Frontal cortex (tissue), 4 donors: ENCODE measurements around the gene GPRC5B. TPM values are rescaled to one million over a fixed set of nuclear protein-coding genes. Genes with fewer than 3 reads are reported as not detected.

Experiments used
- DNase-seq, 2 donors: peaks; one replicate each; pipeline ENCODE4 v3.0.0; 2012; ENCODE audit warnings: low spot score in 2 of 2
- FAIRE-seq: peaks from 2 replicates; lab custom pipeline; 2012; peaks lifted over from hg19 to GRCh38; lab: Jason Lieb, UNC
- total RNA-seq: library from RNA; depleted of rRNA; stranded (reverse); fragments of >200 nt; gene quantifications from one replicate; pipeline ENCODE4 v1.2.3, GENCODE V29; 2014
- donor health status: control.
- donor health status: control.
- donor health status: control.

The GPRC5B gene
- total RNA-seq, 1 donor from 2014 or later, result 35.1 TPM

DNA sequence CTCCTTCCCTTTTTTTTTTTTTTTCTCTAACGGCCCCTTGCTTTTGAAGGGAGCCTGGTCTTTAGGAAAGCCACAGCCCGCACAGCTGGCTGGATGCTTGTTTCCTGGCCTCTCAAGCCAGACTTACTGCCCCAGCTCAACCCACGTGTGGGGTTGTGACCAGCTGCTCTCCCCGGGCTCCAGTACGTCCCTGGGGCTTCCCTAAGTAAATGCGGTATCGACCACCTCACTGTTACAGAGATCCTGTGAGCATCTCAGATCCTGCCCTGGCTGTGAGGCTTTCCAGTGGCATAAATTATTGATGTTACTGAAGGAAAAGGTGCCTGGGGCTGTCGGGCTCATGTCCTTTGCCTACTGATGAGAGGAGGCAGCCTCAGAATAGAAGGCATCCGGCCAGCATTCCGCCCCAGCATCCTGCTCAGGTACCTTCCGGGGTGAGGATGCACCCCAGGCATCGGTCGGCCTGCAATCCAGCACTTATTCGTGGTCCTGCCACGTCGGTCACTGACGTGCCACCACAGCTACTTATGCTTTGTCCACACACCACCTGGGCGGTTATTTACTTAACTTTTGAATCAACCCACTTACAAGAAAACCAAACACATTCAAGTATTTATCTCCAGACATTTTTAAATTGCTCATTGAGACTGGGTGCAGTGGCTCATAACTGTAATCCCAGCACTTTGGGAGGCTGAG lies 9.6 kb downstream of the GPRC5B start:
- DNase-seq (no peak), FAIRE-seq (no peak)

DNA sequence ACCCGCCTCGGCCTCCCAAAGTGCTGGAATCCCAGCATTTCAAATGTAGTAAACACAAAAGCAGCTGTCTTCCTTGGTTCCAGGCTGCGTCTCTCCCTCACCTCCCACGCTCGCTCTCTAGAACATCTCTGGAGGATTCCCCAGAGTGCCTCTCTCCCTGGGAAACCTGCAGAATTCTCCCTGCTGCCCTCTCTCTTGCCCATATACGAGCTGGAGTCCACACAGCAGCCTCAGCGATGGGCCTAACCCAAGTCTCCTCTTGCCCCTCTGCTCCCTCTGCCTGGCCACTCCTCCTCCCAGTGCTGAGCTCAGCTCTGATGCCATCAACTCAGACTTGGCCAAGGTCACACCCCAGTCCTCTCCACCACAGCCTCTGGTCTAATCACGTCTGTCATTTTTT lies 10.6 kb downstream of the GPRC5B start:
- DNase-seq (no peak), FAIRE-seq (no peak)

DNA sequence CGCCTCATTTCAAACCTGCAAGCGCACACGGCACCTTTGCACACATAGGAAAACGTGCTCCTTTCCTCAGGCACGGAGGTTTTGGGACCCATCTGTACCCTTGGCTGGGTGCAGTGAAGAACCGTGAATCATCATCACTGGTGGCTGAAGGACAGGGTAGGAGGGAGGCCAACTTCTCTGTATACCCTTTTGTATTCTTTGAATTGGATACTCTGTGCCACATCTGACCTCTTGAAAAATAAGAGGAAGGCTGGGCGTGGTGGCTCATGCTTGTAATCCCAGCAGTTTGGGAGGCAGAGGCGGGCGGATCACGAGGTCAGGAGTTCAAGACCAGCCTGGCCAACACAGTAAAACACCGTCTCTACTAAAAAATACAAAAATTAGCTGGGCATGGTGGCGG lies 11.7 kb downstream of the GPRC5B start:
- FAIRE-seq (no peak), DNase-seq (no peak)

DNA sequence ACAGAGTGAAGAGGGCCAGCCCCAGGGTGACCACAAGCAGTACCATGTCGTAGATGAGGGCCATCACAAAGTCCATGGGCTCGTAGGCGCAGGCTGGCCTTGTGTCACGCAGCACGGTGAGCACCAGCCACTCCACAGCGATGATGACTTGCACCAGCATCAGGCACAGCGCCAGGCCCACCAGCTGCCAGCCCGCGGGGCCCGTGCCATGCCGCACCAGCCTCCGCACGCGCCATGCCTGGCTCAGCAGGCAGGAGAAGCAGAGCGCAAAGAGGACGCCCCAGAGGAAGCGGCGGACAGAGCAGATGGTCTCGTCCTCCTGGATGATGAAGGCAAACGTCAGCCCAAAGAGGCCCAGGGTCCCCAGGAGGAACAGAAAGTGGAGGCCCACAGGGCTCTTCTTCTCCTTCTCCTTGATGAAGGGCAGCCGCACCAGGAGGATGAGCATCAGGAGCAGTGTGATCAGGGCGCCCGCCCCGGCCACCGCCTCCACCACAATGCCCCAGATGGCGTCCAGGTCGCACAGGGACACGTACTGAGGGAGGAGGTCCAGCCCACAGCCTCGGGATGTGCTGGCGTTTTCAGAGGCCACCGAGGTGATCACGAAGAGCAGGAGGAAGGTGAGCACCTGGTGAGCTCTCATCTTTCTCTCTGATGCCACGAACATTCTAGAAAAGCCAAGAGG lies 12.3 kb downstream of the GPRC5B start:
- no peak for FAIRE-seq
- no peak for DNase-seq

DNA sequence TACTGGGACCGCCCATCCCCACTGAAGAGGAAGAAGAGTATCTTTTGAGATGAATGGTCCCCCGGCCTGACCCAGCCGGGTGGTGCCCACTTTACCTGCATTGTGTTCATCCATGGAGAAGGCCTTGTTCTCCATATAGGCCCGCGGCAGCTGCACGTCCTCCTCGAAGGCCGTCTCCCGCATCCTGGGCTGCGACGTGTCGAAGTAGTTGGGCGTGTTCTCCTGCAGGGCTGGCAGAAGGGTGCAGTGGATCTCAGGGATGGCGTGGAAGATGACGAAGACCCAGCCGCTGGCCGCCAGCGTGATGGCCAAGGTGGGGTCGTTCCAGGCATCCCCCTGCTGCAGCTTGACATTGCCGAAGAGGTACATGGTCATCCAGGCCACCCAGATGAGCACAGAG lies 12.9 kb downstream of the GPRC5B start:
- DNase-seq (no peak), FAIRE-seq (no peak)

DNA sequence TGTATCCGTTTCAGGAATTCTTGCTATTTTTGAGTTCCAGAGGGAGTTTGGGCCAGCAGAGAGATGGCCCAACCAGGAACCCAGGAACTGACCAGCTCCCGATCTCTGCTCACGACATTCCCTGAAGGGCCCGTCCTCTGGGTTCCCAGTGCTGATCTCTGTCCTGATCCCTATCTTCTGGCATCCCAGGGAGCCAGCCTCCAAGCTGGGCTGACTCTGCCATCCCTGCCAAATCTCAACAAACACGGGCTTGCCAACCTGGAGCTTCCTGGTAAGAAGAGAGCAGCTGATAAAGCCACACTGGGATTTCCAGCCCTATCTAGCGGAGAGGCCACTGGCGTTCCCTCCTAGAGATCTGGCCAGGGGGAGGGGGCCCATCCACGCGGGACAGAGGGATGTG lies 16.2 kb downstream of the GPRC5B start:
- no peak for FAIRE-seq

DNA sequence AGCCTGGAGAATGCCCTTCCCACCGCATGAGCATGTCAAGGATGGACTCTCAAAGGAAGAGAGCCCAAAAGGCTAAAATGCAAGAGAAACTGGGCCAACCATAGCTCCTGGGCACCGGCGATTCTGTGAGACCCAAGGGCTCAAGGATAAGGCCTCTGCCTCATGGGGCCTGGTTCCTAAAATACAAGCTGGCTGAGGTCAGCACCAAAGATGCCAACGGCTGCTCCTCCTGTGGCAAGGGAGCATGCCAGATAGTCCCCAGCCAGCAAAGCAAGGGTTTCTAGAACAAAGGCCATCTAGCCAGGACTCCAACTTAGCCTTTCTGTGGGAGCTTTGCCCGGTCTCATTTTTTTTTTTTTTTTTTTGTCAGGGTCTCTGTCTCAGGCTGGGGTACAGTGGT lies 20.1 kb downstream of the GPRC5B start:
- no peak for DNase-seq
- FAIRE-seq, result no peak

More for the DNA sequence above, 16.2 kb downstream of the GPRC5B start:
- no peak for DNase-seq

DNA sequence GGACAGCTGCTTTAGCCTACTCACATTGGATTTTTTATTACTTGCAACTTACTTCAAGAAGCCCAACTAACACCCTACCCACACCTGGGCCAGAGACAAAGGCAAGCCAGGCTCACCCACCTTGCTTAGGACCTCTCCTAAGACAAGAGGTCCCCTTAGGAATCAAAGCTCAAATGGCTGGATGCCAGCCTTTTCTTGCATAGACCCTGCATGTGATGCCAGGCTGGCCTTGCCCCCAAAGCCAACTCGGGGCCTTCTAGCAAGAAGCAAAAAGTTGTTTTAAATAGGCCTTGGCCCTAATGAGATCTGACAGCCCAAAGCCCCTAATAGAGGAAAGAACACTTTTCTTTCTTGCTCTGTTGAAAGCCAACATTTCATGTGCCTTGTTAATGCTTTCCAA lies 20.7 kb downstream of the GPRC5B start:
- FAIRE-seq (no peak), DNase-seq (no peak)

DNA sequence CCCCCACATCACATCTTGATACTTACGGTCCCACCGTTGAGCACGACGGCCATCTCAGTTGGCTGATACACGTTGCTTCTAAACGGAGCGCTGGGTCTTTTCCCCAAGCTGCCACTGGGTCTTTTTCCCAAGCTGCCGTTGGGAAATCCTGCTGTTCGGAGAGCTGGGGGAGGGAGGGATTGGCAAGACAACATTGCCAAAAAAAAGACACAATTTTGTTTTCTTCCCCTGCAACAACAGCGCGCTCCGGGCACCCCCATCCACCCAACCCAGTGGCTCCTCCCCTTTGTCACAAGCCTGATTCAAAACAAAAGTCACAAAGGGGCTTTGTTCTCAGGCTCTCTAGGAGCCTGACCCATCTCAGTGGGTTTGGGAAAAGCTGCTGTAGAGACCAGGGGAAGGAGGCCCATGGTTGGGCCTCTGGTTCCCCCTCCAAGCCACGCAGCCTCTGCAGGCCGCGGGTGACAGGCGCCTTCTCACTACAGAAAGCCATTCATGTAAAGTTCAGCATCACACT lies 22.8 kb downstream of the GPRC5B start:
- DNase-seq (peak in 1 of 2 donors; percentile 58), FAIRE-seq (peak; percentile 87)

DNA sequence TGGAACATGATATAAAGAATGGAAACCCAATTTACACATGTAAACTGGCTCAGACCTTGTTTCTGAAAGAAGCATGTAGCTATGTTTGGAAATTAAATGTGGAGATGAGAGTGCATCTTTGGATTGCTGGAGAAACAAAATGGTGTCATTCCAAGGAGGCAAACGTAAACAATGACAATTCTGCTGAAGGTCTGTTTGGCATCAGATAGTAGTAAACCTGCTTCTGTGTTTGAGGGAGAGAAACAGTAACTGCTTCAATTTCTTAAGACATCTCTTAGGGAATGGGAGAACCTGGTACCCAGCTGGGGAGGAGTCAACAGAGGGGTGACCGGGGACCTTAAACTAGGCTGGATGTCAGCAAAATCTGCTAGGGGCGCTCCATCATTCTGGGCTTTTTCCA lies 23.5 kb downstream of the GPRC5B start:
- DNase-seq (no peak), FAIRE-seq (no peak)

DNA sequence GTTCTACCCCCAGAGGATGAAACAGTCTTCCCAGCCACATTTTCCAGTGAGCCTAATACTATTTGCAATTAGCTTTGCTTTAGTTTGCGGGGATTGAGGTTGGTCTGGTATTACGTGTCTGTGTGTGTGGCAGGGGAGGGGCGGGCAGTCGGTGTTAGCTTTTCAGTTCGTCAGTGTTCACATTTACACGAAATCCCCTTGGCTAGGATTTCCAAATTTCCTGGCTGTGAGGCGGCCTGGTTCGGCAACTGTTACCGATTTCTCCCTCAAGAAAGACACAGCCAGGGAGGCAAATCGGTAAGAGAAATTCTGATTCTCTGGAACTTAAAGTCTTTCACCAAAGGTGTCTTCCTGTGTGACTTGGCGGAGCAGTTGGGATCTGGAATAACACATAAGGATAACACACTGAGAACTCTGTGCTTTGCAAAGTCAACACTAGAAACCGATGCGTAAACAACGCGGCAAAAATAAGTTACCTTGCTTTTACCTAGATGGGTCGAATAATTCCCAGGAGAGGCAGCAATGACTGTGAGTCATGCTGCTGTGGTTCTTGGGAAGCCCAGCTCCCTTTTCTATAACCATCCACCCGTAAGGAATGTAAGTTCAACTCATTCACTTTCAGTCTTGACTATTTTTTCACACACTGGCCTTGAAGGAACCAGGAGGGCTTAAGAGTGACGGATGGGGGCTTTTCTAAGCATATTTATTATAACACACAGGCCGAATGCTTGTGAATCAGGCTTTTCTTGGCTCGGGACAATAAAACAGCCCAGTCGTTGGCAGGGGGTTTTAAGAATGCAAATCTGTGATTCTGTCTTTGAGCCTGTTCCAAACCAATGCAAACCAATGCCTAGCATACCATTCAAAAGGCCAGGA lies 24.2 kb downstream of the GPRC5B start:
- no peak for DNase-seq
- no peak for FAIRE-seq

DNA sequence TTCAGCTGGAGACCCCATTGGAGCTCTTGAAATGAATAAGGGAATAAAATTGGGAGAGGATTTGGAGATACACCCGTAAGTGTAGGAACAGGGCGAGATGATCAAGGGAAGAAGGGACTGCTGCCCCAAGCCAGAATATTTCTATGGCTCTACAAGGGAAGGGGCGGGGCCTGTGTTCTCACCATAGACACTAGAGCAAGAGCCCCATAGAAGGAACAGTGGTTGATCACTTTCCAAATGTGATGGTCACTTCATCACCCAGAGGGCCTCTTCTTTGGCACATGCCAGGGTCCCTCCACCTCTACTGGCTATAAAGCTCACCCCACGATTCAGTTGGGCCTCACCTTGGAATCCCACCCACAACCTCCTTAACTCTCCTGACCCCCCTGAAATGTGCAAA lies 25.0 kb downstream of the GPRC5B start:
- FAIRE-seq (no peak), DNase-seq (no peak)

DNA sequence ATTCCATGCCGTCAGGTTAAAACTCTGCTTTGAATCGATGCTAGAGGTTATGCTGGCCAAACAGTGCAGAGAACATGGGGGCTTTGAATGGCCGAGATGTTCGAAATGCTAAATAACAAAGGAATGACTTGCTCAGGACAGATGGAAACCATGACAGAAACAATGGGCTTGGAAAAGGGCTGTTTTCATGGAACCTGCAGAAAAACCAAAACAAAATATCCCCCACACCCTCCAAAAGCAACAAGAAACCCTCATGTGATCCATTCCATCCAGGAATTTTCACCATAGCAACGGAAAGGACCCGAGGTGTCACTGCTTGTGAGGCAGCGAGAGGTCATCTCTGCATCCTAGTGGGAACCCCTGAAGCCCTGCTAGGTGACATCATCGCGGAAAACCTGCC lies 25.5 kb downstream of the GPRC5B start:
- DNase-seq (no peak), FAIRE-seq (no peak)

DNA sequence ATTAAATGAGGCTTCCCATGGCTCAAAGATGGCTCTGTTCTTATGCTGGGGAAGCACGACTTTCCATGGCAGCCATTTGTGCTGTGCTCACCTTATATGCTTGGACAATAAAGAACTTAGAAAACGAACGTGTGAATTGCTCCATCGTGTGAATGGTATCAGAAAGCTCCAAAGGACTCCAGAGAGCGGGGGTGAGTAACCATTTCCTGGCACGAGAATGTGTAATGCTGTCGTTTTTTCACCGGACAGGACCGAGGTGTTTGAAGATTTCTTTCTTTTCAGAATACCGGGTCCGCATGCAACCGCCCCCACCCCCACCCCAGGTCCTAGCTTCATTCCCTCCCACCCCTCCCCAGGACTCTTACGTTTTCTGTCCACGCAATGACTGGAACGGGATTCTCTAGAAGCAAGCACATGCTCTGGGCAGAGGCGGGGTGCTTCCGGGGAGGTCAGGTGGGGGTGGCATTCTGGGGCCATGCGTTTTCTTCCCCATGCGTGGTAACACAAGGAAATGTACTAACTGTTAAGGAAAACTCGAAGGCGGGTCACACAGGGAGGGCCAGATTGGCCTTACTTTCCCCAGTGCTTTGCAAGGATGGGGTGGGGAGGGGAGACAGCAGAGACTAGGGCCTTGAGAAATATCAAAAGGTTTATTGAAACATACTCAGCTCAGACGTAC lies 26.2 kb downstream of the GPRC5B start:
- no peak for DNase-seq
- FAIRE-seq, result no peak

DNA sequence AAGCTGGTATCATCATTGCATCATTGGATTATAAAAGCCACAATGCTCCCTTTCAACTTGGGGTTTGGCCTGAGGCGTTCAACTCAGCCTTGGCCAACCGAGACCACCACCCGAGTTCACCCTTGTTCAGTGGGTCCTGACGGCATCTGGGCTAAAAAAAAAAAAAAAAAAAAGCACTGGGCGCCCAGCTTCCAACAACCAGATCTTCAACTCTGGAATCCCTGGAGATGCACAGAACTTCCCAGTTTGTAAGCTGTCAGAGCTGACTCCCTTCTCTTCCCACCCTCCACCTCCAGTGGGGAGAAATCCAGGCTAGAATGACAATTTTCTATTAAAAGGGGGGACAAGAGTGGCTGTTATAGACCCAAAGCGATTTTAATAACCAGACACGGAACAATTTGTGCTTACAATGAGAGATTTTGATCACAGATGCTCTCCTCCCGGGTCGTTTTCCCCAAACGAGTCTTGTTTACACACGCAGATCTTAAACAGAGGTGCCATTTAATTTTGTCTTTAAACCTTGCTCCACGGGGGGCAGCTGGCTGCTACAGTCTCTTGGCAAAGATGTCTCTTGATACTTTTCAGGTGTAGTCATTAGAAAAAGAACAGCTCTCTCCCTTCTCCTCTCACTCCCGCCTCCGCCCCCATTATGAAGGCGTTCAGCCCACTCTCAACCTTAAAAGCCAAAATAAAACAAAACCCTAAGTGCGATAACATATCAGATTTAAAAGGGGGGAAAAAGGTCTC lies 26.9 kb downstream of the GPRC5B start:
- FAIRE-seq (no peak), DNase-seq (no peak)

DNA sequence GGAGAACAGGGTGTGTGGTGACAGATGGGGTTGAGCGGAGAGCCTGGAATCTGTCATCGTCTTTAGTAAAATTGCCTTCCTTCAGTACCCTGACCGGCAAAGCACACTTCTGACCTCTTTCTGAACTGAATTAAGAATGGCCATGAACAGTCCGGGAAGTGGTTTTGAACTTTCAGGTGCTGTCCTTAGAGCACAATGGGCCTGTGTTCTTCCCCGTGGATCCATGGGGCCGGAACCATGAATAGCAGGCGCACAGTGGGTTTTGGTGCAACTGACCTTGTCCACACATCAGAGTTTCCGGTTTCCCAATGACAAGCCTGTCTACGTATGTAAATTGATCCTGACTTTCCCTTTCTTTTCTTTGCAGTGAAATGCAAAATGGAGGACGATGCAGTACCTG lies 28.5 kb downstream of the GPRC5B start:
- FAIRE-seq (no peak), DNase-seq (no peak)

DNA sequence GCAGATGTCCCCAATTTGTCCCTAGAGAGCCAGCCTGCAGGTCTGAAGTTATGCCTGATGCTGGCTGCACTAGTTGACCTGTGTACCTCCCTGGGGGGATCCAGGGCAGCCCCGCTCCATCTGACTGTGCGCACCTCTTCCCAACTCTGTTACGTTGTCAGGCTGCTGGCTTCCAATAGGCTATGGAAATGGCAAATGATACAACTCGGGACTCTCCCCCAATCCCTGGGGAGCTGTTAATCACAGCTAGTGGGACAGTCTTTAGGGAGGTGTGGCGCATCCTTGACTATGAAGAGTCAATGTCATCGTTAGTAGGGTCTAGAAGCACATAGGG lies 30.1 kb downstream of the GPRC5B start:
- FAIRE-seq (no peak), DNase-seq (no peak)

DNA sequence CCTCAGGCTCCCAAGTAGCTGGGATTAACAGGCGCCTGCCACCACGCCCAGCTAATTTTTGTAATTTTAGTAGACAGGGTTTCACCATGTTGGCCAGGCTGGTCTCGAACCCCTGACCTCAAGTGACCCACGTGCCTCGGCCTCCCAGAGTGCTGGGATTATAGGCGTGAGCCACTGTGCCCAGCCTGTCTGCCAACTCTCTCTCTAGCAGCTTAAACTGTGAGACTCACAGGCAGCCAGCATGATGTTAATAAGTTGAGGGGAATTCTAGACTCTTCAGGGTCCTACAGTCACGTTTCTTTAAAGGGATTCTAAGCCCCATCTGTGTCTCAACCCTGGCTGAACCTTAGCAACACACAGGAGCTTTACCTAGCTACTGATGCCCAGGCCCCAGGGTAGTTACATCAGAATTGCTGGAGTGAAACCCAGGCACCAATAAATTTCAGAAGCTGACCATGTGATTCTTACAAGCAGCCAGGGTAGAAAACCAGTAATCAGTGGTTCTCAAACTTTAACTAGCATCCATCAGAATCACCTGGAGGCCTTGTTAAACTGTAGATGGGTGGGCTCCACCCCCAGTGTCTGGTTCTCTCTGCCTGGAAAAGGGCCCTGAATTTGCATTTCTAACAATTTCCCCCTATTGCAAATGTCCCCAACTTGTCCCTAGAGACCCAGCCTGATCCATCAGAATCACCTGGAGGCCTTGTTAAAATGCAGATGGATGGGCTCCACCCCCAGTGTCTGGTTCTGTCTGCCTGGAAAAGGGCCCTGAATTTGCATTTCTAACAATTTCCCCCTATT lies 30.7 kb downstream of the GPRC5B start:
- FAIRE-seq, result no peak
- no peak for DNase-seq
